Measurements from ENCODE around the gene HBS1L.
A peak's percentile ranks its signal among the peaks of the same experiment; 100 is the strongest.

The HBS1L gene

DNA sequence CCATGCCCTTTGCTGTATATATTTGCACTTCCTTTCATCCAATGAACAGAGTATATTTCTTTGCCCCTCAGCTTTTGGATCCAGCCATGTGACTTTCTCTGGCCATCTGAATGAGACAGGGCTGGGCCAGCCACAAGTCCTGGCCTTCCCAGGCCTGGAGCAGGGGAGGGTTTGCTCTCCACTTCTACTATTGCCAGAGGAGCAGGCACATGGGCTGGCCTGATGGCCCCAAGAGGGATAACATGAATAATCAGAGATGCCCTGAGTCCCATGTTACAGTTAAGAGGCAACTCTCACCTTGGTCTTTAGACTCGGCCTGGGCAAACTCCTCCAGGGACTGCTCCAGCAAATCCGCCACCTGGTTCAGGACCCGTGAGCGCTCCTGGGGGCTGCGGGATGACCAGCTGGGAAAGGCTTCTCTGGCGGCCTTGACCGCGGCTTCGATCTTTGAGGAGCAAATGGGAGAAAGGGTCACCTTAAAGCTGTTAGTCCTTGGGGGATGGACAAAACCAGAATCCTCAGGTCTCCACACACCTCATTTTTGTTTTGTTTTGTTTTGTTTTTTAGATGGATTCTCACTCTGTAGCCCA, 111.0 kb downstream of the HBS1L start:
- no peak for DNase-seq

DNA sequence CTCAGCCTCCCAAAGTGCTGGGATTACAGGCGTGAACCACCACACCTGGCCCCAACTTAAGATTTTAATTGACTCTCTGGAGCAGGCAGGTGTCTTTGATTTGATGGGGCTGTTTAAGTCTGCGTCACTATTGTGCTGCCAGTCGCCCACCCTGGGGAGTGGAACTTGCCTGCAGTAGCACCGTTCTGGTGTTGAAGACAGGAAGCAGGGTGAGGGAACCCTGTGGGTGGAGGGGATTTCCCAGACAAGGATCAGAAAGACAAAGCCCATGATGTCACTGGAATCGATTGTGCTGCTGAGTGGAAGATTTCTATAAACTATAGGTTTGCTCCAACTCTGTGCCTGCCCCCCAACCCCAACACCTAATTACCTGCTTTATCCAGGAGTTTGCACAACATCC, 115.7 kb downstream of the HBS1L start:
- peak; percentile 33 for DNase-seq

DNA sequence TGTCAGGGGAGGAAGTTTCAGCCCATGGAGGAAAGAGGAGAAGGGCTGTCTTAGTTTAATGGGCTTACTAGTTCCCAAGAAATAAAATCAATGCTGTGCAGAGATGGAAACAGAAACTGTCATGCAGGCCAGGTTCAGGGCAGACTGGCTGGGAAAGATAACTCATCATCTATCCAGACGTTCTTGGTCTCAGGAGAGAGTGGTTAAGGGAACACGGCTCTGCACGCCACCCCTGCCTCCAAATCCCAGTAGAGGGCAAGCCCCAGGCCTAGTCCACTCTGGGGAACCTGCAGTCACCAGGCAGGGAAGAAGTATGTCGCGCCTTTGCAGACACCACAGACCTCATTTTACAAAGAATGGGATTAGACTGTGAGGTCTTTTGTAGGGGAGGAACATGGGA, 117.2 kb downstream of the HBS1L start:
- no peak for DNase-seq

DNA sequence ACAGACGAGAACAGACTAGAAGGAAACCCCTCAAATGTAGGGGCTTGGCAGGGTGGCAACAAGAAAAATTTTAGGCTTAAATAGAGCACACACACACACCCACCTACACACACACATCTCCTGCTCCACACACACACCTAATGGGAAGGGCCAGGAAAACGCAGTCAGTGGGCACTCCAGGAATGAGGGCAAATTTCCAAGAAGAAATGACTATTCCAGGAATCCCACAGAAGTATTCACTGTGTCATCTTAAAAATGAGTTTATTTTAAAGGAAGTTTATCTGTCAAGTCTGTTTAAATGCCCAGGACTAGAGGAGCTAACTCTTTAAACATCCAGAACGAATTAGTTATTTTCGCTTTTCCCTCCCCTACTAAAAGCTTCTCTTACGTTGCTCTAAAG, 117.7 kb downstream of the HBS1L start:
- no peak for DNase-seq

DNA sequence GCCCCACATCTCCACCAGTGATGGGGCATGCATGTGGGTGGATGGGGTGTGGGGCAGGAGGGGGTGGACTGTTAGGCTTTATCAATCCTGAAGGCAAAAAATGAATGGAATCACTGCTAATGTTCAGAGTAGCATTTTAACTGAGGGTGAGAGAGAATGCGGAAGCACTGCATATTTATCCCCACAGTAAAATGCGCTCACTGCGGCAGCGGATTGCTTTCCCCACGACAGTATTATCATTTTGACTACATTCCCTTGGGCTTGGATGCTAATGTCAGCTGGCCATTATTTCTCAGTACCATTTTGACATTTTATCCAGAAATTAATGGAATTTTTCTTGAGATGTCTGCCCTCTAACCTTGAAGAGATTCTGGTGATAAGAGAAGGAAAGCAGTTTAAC, 118.1 kb downstream of the HBS1L start:
- no peak for DNase-seq

DNA sequence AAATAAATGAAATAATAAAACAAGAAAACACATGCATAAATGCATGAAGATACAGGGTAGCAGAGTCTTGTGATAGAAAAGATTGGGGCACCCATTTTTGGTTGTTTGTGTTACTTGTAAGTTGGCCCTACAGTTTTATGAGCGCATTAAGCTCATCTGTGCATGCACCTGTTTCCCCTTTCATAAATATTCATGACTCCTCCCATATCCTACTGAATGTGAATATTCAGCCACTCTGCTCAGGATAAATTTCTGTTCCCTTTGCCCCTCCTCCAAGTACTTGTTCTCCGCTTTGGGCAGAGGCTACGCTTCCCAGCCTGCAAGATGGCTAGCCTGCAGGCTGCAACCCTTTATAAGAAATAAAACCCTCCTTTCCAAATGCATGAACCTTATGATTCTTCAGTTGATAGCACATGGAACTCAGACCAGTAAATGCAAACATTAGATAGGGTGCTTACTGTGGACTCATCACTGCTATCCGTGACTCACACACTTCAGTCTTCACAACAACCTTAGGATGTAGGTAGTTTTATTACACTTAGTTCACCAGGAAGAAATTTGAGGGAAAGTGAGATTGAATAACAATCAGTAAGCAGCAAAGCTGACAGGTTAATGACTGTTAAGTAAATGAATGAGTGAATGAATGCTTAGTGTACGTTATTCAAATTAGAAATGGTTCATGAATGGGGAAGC, 119.7 kb downstream of the HBS1L start:
- peak; percentile 41 for DNase-seq

DNA sequence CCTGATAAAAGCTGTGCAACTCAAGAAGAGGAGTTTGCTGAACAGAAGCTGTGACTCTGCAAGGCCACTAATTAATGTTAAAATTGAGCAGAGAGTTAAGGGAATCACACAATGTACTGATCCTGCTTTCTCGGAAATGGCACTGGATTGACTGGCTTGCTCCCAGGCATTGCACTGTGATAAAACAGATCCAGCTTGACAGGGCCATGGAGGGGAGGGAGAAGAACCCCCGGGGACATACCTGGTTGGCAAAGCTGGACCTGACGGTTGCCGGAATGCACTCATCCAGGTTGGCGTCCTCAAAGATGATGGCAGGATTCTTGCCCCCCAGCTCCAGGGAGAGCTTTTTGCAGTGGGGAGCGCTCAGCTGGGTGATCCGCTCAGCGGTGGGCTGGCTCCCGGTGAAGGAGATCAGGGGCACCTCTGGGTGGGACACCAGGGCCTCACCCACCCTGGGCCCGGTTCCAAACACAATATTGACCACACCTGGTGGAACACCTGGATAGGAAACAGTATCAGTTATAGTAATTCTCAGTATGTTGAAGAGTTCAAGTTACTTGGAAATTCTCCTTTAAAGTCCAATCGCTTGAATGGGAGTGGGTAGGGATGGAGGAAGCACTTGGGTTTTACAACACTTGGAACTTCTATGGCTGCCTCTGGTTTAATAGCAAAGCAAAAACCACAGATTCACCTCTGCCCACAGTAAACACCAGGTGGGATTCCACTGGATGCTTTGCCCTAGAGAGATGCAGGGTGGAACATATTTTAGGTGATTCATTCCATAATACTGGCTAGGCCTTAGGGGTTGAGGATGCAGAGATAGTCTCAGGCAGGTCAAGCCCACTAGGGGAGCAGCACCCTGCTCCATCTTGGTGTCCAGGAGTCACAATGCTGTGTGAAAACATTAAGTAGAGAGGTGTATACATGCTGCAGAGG, 121.8 kb downstream of the HBS1L start:
- no peak for DNase-seq

DNA sequence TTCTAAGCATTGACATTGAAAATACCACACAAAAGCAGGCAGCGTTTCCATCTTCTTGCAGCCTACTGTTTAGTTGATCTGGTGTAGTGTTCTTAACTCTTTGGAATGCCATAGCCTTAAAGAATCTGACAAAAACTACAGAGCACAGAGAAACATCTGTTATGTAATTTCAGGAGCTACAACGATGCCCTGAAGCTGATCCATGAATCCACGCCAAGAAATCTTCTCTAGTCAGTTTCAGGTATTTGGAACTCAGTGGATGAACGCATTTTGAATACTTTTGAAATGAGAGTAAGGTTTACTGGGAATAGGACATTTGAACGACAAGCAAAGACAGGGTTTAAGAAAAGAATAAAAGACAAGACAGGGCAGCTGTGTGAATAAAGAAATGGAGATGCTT, 122.5 kb downstream of the HBS1L start:
- no peak for DNase-seq

DNA sequence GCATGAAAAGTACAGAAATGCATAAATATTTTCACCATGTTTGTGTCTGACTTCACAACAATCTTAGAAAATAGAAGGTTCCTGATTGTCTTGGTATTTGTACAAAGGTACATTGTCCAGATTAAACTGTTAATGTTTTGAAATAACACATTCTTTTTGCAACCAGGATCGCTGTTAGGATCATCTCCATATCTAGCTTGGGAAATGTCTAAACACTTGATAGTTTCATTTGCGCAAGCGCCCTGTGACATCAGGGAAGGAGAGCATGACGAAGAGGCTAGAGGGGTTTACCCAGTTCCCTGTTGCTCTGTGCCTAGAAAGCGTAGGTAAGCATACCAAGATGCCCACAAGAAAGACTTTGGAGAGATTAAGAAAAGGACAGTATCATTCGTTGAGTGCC, 124.2 kb downstream of the HBS1L start:
- DNase-seq: no peak

DNA sequence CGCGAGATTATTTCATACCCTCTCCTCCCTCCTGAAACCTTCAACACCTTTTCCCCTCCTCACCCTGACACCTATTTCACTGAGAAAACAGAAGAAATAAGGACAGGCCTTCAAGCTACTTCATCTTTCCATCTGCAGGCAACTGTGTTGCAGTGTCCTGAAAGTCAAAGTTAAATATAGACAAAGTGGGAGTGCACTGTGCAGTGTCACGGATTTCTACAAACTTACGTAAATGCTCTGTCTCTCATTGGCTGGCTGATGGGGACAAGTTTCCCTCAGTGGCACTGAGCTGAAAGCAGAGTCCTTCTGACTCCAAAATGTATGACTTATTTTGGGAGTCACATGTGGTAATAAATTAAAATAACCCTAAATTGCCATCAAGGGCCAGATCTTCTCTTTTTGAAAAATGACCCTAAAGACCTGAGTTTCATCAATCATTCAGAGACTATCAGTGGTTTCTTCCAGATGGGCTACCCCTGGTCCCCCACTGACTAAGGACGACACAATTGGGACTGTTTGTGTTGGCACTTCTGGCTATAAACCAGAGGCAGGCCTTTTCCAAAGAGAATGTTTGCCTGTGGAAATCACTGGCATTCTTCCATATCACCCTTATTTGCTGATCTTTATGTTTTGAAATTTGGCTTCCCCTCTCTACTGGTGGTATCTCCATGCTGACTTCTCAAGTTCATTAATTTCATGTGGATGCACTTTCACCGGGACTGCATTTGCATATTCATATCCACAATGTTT, 126.3 kb downstream of the HBS1L start:
- DNase-seq: peak; percentile 76

DNA sequence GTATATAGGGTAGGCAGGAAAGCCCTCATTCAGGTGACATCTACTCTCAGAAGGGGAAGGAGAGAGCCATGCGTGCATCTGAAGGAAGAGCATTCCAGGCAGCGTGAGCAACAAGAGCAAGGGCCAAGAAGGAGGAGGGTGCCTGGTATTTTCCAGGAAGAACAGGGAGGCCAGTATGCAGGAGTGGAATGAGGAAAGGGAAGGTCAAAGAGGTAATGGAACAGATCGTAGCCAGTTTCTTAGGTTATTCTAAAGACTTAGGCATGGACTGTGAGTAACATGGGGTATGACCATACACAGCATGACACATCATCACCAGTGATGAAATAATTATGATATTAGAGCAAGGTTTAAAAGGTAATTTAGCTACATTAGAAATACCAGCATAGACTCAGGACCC, 128.8 kb downstream of the HBS1L start:
- no peak for DNase-seq

DNA sequence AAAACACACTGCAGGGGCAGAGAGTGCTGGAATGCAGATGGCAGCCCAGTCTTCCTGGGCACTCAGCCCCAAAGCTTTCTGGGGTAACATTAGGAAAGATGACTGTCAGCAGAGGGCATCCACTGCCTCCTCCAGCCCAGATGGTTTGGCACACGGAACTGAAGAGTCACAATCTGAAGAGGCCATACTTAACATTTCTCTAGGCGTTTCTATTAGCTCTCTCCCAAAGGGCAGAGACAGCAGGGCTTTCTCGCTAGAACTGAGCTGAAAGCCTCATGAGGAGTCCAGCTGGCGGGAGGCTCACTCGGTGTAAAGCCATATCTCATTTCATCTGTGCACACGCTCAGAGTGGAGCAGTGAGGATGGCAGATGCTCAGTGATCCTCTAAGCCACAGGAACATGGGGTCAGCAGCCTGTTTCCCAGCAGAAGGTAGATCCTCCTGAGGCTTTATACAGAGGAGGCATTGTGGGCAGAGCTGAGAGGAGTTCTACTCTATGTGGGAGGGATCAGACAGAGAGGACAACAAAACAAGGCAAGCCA, 132.8 kb downstream of the HBS1L start:
- peak; percentile 82 for DNase-seq

DNA sequence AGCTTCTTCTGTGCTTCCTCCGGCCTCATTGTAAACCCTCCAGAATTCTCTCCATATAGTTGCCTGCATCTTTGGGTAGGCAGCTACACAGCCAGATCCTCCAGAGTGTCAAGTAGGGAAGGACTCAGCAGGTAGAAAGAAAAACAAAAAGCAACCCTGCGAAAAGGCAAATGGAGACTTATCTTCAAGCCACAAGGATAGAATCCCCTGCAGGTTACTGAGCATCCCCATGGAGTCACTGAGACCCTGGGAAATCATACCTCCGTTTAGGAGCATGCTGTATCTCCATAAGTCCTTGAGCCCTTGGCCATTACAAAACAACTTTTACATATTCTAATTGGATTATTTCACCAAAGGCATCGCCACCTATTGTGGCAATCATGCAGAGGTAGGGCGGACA, 133.3 kb downstream of the HBS1L start:
- no peak for DNase-seq

DNA sequence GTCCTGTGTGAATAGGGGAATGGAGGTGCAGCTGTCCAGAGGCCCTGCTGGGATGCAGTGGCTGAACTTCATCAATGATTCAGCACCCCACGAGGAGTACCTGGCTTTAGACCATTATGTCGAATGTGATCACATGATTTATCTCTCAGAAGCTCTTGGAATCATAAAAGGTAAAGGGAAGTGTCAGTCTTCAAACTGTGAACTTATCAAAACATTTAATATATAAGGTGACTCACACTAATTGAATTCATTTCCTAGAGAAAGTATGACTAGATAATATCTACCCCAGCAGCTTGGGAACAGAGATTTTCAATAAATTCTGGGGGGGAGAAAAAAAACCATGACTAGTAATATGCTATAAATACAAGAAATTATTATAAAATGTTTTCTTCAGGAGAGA, 134.2 kb downstream of the HBS1L start:
- DNase-seq: peak; percentile 15

DNA sequence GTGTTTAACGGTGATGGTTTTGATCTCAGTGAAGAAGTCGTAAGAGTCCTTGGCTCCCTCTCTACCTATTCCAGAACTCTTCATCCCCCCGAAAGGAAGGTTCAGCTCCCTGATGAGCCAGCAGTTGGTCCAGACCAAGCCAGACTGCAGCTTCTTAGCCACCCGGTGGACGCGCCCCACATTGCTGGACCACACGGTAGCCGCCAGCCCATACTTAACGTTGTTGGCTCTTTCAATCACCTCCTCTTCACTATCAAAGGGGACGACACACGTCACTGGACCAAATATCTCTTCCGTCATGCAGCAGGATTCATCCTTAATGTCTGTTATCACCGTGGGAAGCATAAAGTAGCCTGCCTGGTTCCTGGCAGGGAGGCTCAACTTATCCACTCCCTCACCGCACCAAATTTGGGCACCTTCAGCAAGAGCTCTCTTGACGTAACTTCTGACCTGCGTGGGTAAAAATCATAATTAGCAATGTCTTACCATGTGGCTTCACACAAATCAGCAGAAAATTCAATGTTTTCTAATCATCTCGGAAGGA, 136.1 kb downstream of the HBS1L start:
- no peak for DNase-seq

DNA sequence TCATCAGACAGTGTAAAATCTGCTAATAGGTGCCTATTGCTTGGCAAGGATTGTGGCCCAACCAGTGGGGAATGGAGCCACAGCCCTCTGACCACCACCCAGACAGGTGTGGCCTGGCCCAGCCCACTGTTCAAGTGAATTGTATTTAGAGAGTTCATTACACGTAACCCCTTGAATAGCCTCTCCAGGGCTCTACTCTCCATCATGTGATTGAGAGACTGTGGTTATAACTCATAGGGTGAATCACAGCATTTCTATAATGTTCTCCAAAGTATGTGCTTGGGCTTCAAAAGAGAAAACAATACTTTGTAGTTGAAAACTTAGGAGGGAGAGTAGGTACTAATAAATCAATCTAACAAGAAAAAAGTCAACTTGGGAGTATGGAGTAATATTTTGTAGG, 143.1 kb downstream of the HBS1L start:
- DNase-seq: peak; percentile 27

DNA sequence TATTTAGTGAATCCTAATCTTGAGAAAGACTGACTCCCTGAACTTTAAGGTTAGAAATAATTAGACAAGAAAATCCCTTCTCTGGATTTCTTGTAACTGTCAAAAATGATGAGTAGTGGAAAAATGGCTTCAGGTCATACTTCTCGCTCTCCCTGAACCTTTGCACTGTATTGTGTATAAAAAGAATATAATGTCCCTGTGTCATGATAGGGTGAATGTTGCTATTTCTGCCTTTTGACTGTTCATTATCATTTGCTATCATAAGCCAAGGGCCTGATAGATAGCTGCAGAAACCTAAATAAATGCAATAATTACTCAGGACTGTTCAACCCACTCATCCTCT, 144.1 kb downstream of the HBS1L start:
- DNase-seq: peak; percentile 11

All from NCI-H69 (cell line).